ENCODE data around the gene PRKN. TPM values are rescaled to one million over a fixed set of nuclear protein-coding genes. Genes with fewer than 3 reads are reported as not detected.

The PRKN gene
- total and polyA plus RNA-seq, 9 of the 15 experiments (the other 6 are each of a cell fraction or from before 2014, with no cell fraction given): 0.03 to 0.96 (median 0.15) TPM; not detected in 2

DNA sequence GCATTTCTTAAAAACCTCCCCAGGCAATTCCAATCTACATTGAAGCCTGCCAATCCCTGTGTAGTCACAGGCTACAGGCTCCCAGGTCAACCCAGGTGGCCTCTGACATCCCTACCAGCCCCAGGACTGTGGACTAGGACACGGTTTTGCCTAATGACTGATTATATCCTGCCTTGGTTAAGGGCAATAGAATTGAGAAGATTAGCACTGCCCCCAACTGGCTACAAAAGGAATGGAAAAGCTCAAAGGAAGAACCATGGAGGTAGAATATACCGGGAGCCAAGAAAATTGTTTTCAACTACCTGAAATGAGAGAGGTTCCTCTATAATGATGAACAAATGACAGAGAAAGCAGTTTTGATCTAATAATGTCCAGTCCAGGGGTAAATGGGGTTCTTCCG, 1032.6 kb downstream of the PRKN start (continued):
- no peak for TF ChIP-seq NR2C2 (CRISPR knock-in tag; IDR thresholded peaks at IDR 0.05)
- TF ChIP-seq NR2C2 (tag; IDR thresholded peaks at IDR 0.05): no peak
- TF ChIP-seq, protein P1, sequence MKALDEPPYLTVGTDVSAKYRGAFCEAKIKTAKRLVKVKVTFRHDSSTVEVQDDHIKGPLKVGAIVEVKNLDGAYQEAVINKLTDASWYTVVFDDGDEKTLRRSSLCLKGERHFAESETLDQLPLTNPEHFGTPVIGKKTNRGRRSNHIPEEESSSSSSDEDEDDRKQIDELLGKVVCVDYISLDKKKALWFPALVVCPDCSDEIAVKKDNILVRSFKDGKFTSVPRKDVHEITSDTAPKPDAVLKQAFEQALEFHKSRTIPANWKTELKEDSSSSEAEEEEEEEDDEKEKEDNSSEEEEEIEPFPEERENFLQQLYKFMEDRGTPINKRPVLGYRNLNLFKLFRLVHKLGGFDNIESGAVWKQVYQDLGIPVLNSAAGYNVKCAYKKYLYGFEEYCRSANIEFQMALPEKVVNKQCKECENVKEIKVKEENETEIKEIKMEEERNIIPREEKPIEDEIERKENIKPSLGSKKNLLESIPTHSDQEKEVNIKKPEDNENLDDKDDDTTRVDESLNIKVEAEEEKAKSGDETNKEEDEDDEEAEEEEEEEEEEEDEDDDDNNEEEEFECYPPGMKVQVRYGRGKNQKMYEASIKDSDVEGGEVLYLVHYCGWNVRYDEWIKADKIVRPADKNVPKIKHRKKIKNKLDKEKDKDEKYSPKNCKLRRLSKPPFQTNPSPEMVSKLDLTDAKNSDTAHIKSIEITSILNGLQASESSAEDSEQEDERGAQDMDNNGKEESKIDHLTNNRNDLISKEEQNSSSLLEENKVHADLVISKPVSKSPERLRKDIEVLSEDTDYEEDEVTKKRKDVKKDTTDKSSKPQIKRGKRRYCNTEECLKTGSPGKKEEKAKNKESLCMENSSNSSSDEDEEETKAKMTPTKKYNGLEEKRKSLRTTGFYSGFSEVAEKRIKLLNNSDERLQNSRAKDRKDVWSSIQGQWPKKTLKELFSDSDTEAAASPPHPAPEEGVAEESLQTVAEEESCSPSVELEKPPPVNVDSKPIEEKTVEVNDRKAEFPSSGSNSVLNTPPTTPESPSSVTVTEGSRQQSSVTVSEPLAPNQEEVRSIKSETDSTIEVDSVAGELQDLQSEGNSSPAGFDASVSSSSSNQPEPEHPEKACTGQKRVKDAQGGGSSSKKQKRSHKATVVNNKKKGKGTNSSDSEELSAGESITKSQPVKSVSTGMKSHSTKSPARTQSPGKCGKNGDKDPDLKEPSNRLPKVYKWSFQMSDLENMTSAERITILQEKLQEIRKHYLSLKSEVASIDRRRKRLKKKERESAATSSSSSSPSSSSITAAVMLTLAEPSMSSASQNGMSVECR (CRISPR knock-in tag; IDR thresholded peaks at IDR 0.05): no peak
- TF ChIP-seq, protein P2, sequence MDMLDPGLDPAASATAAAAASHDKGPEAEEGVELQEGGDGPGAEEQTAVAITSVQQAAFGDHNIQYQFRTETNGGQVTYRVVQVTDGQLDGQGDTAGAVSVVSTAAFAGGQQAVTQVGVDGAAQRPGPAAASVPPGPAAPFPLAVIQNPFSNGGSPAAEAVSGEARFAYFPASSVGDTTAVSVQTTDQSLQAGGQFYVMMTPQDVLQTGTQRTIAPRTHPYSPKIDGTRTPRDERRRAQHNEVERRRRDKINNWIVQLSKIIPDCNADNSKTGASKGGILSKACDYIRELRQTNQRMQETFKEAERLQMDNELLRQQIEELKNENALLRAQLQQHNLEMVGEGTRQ (CRISPR knock-in tag; IDR thresholded peaks at IDR 0.05): no peak
- TF ChIP-seq NR4A1 (CRISPR knock-in tag; IDR thresholded peaks at IDR 0.05): no peak
- TF ChIP-seq NR4A1 (tag; IDR thresholded peaks at IDR 0.05): no peak
- TF ChIP-seq RB1 (IDR thresholded peaks at IDR 0.05; ENCODE audit: low read depth): 0 out of 2 replicates have a peak, but pooled peaks have one; percentile 27
- TF ChIP-seq, protein P3, sequence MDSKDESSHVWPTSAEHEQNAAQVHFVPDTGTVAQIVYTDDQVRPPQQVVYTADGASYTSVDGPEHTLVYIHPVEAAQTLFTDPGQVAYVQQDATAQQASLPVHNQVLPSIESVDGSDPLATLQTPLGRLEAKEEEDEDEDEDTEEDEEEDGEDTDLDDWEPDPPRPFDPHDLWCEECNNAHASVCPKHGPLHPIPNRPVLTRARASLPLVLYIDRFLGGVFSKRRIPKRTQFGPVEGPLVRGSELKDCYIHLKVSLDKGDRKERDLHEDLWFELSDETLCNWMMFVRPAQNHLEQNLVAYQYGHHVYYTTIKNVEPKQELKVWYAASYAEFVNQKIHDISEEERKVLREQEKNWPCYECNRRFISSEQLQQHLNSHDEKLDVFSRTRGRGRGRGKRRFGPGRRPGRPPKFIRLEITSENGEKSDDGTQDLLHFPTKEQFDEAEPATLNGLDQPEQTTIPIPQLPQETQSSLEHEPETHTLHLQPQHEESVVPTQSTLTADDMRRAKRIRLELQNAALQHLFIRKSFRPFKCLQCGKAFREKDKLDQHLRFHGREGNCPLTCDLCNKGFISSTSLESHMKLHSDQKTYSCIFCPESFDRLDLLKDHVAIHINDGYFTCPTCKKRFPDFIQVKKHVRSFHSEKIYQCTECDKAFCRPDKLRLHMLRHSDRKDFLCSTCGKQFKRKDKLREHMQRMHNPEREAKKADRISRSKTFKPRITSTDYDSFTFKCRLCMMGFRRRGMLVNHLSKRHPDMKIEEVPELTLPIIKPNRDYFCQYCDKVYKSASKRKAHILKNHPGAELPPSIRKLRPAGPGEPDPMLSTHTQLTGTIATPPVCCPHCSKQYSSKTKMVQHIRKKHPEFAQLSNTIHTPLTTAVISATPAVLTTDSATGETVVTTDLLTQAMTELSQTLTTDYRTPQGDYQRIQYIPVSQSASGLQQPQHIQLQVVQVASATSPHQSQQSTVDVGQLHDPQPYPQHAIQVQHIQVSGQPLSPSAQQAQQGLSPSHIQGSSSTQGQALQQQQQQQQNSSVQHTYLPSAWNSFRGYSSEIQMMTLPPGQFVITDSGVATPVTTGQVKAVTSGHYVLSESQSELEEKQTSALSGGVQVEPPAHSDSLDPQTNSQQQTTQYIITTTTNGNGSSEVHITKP (IDR thresholded peaks at IDR 0.05; ENCODE audit: partially characterized antibody): peak; percentile 57
- TF ChIP-seq, protein P4, sequence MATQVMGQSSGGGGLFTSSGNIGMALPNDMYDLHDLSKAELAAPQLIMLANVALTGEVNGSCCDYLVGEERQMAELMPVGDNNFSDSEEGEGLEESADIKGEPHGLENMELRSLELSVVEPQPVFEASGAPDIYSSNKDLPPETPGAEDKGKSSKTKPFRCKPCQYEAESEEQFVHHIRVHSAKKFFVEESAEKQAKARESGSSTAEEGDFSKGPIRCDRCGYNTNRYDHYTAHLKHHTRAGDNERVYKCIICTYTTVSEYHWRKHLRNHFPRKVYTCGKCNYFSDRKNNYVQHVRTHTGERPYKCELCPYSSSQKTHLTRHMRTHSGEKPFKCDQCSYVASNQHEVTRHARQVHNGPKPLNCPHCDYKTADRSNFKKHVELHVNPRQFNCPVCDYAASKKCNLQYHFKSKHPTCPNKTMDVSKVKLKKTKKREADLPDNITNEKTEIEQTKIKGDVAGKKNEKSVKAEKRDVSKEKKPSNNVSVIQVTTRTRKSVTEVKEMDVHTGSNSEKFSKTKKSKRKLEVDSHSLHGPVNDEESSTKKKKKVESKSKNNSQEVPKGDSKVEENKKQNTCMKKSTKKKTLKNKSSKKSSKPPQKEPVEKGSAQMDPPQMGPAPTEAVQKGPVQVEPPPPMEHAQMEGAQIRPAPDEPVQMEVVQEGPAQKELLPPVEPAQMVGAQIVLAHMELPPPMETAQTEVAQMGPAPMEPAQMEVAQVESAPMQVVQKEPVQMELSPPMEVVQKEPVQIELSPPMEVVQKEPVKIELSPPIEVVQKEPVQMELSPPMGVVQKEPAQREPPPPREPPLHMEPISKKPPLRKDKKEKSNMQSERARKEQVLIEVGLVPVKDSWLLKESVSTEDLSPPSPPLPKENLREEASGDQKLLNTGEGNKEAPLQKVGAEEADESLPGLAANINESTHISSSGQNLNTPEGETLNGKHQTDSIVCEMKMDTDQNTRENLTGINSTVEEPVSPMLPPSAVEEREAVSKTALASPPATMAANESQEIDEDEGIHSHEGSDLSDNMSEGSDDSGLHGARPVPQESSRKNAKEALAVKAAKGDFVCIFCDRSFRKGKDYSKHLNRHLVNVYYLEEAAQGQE (IDR thresholded peaks at IDR 0.05; ENCODE audit: borderline replicate concordance): peak; percentile 45; the same call in 1 of the 2 replicates
- TF ChIP-seq, protein P4 (CRISPR knock-in tag; IDR thresholded peaks at IDR 0.05; ENCODE audit: low read depth): no peak
- no peak for TF ChIP-seq CC2D1A (IDR thresholded peaks at IDR 0.05)
- no peak for TF ChIP-seq TSC22D4 (tag; IDR thresholded peaks at IDR 0.05)
